Measurements from ENCODE around the gene PLEKHA1.

Gene PLEKHA1

GRCh38 chr10:122376364-122376961 lies 2.0 kb downstream of the PLEKHA1 start:
- no peak for DNase-seq
- TF ChIP-seq GATA1 (IDR thresholded peaks at IDR 0.05; ENCODE audit: low read depth, low read length) (no peak), POLR2A (IDR thresholded peaks at IDR 0.05; ENCODE audit: low read length) (no peak)

- no peak for TF ChIP-seq POLR2A (IDR thresholded peaks at IDR 0.05; ENCODE audit: low read length)
- no peak for TF ChIP-seq GATA1 (IDR thresholded peaks at IDR 0.05; ENCODE audit: low read depth, low read length)
Observed at GRCh38 chr10:122379041-122379440, 4.5 kb downstream of the PLEKHA1 start.

GRCh38 chr10:122379537-122379936 lies 5.0 kb downstream of the PLEKHA1 start:
- DNase-seq = no peak
- TF ChIP-seq GATA1 (IDR thresholded peaks at IDR 0.05; ENCODE audit: low read depth, low read length) (no peak), POLR2A (IDR thresholded peaks at IDR 0.05; ENCODE audit: low read length) (no peak)

More at GRCh38 chr10:122379041-122379440, 4.5 kb downstream of the PLEKHA1 start:
- no peak for DNase-seq

GRCh38 chr10:122380703-122381102 lies 6.2 kb downstream of the PLEKHA1 start:
- DNase-seq = no peak
- TF ChIP-seq POLR2A (IDR thresholded peaks at IDR 0.05; ENCODE audit: low read length) (no peak), GATA1 (IDR thresholded peaks at IDR 0.05; ENCODE audit: low read depth, low read length) (no peak)

GRCh38 chr10:122381680-122382079 lies 7.2 kb downstream of the PLEKHA1 start:
- no peak for DNase-seq
- TF ChIP-seq POLR2A (IDR thresholded peaks at IDR 0.05; ENCODE audit: low read length) (no peak), GATA1 (IDR thresholded peaks at IDR 0.05; ENCODE audit: low read depth, low read length) (no peak)

- DNase-seq = no peak
- TF ChIP-seq POLR2A (IDR thresholded peaks at IDR 0.05; ENCODE audit: low read length) = no peak
- no peak for TF ChIP-seq GATA1 (IDR thresholded peaks at IDR 0.05; ENCODE audit: low read depth, low read length)
Observed at GRCh38 chr10:122386514-122386913, 12.0 kb downstream of the PLEKHA1 start.

- DNase-seq = no peak
- no peak for TF ChIP-seq GATA1 (IDR thresholded peaks at IDR 0.05; ENCODE audit: low read depth, low read length)
- TF ChIP-seq POLR2A (IDR thresholded peaks at IDR 0.05; ENCODE audit: low read length) = no peak
Observed at GRCh38 chr10:122387572-122387971, 13.1 kb downstream of the PLEKHA1 start.

- no peak for DNase-seq
- TF ChIP-seq POLR2A (IDR thresholded peaks at IDR 0.05; ENCODE audit: low read length) (no peak), GATA1 (IDR thresholded peaks at IDR 0.05; ENCODE audit: low read depth, low read length) (no peak)
Observed at GRCh38 chr10:122388287-122388997, 13.9 kb downstream of the PLEKHA1 start.

- no peak for DNase-seq
- no peak for TF ChIP-seq POLR2A (IDR thresholded peaks at IDR 0.05; ENCODE audit: low read length)
- TF ChIP-seq GATA1 (IDR thresholded peaks at IDR 0.05; ENCODE audit: low read depth, low read length) = no peak
Observed at GRCh38 chr10:122390271-122390670, 15.8 kb downstream of the PLEKHA1 start.

GRCh38 chr10:122390679-122391078 lies 16.2 kb downstream of the PLEKHA1 start:
- no peak for TF ChIP-seq POLR2A (IDR thresholded peaks at IDR 0.05; ENCODE audit: low read length)
- no peak for TF ChIP-seq GATA1 (IDR thresholded peaks at IDR 0.05; ENCODE audit: low read depth, low read length)
- DNase-seq = no peak

- DNase-seq = no peak
Observed at GRCh38 chr10:122391875-122392274, 17.4 kb downstream of the PLEKHA1 start.

GRCh38 chr10:122392835-122393234 lies 18.3 kb downstream of the PLEKHA1 start:
- TF ChIP-seq GATA1 (IDR thresholded peaks at IDR 0.05; ENCODE audit: low read depth, low read length) = no peak
- no peak for TF ChIP-seq POLR2A (IDR thresholded peaks at IDR 0.05; ENCODE audit: low read length)
- DNase-seq = no peak

More at GRCh38 chr10:122391875-122392274, 17.4 kb downstream of the PLEKHA1 start:
- TF ChIP-seq POLR2A (IDR thresholded peaks at IDR 0.05; ENCODE audit: low read length) (no peak), GATA1 (IDR thresholded peaks at IDR 0.05; ENCODE audit: low read depth, low read length) (no peak)

- DNase-seq = no peak
- TF ChIP-seq GATA1 (IDR thresholded peaks at IDR 0.05; ENCODE audit: low read depth, low read length) = no peak
- no peak for TF ChIP-seq POLR2A (IDR thresholded peaks at IDR 0.05; ENCODE audit: low read length)
Observed at GRCh38 chr10:122393288-122393687, 18.8 kb downstream of the PLEKHA1 start.

GRCh38 chr10:122402548-122403131 lies 28.1 kb downstream of the PLEKHA1 start:
- TF ChIP-seq GATA1 (IDR thresholded peaks at IDR 0.05; ENCODE audit: low read depth, low read length) = no peak
- TF ChIP-seq POLR2A (IDR thresholded peaks at IDR 0.05; ENCODE audit: low read length) = no peak
- no peak for DNase-seq

All from erythroblast (primary cell).